Naive thymus-derived CD4-positive, alpha-beta T cell (primary cell): ENCODE measurements around the gene CCDC178. TPM values are rescaled to one million over a fixed set of nuclear protein-coding genes. Genes with fewer than 3 reads are reported as not detected.
A peak's percentile ranks its signal among the peaks of the same experiment; 100 is the strongest.

ENCODE experiments used
- ATAC-seq: fragments of 150-1000 bp; cut with Tn5 transposase; 2 replicates; pipeline ENCODE4 v1.10.0; 2021; ENCODE audit warnings: mild to moderate bottlenecking, moderate library complexity
- CTCF ChIA-PET: fragments of 350-600 bp; sonication (Branson Sonifier 250); formaldehyde crosslinking; loops from one replicate; lab custom pipeline; 2021; ENCODE audit warnings: antibody characterized with exemption; lab: Charles Lee
- POLR2A ChIA-PET: fragments of 350-600 bp; sonication (Branson Sonifier 250); formaldehyde crosslinking; loops from one replicate; lab custom pipeline; 2021; ENCODE audit warnings: antibody characterized with exemption, inconsistent platforms; lab: Charles Lee
- DNase-seq, 9 donors: peaks; one replicate each; pipeline versions ENCODE4 v3.0.0 to v3.0.0-alpha.2; 2020 to 2022; ENCODE audit warnings: mixed read lengths in 1 of 9
- H3K27ac ChIP-seq: one replicate; pipeline ENCODE4 v1.7.0; 2013; ENCODE audit warnings: mild to moderate bottlenecking, low read depth, low read length, moderate library complexity
- H3K27me3 ChIP-seq, 2 donors: one replicate each; pipeline ENCODE4 v1.7.0; 2013; ENCODE audit warnings: low read length in 2 of 2, mild to moderate bottlenecking in 2 of 2, moderate library complexity in 2 of 2; ENCODE audit not compliant: control insufficient read depth in 2 of 2, insufficient read depth in 2 of 2
- H3K36me3 ChIP-seq, 3 experiments: 1 replicate in 2 of 3; 2 replicates in 1 of 3; pipeline ENCODE4 v1.7.0; 2013; ENCODE audit warnings: low read length in 3 of 3, mild to moderate bottlenecking in 3 of 3, moderate library complexity in 1 of 3; ENCODE audit not compliant: insufficient read depth in 3 of 3, control insufficient read depth in 2 of 3
- H3K4me1 ChIP-seq, 2 donors: one replicate each; pipeline ENCODE4 v1.7.0; 2013; ENCODE audit warnings: low read length in 2 of 2, mild to moderate bottlenecking in 2 of 2, moderate library complexity in 1 of 2; ENCODE audit not compliant: control insufficient read depth in 2 of 2, insufficient read depth in 2 of 2
- H3K4me3 ChIP-seq: 2 replicates; pipeline ENCODE4 v1.7.0; 2013; ENCODE audit warnings: mild to moderate bottlenecking, low read length
- H3K9me3 ChIP-seq, 3 experiments: 1 replicate in 2 of 3; 2 replicates in 1 of 3; pipeline ENCODE4 v1.7.0; 2013; ENCODE audit warnings: low read length in 3 of 3; ENCODE audit not compliant: control insufficient read depth in 2 of 3
- H3K27ac Mint-ChIP-seq, 9 donors: one replicate each; pipeline ENCODE4 v1.8.0; 2020 to 2022; ENCODE audit warnings: mixed read lengths in 9 of 9, mild to moderate bottlenecking in 8 of 9, moderate library complexity in 5 of 9, inconsistent platforms in 2 of 9
- H3K27me3 Mint-ChIP-seq, 5 donors: one replicate each; pipeline ENCODE4 v1.8.0; 2021 to 2022; ENCODE audit warnings: mixed read lengths in 5 of 5, mild to moderate bottlenecking in 1 of 5
- H3K36me3 Mint-ChIP-seq, 5 donors: one replicate each; pipeline ENCODE4 v1.8.0; 2020 to 2022; ENCODE audit warnings: mixed read lengths in 5 of 5, mild to moderate bottlenecking in 3 of 5, inconsistent platforms in 1 of 5
- H3K4me1 Mint-ChIP-seq, 7 donors: one replicate each; pipeline ENCODE4 v1.8.0; 2020 to 2022; ENCODE audit warnings: mixed read lengths in 7 of 7, mild to moderate bottlenecking in 3 of 7, inconsistent platforms in 1 of 7
- H3K4me3 Mint-ChIP-seq, 10 donors: one replicate each; pipeline ENCODE4 v1.8.0; 2020 to 2022; ENCODE audit warnings: mild to moderate bottlenecking in 10 of 10, mixed read lengths in 10 of 10, moderate library complexity in 6 of 10, inconsistent platforms in 2 of 10
- H3K9me3 Mint-ChIP-seq, 11 donors: one replicate each; pipeline ENCODE4 v1.8.0; 2020 to 2022; ENCODE audit warnings: mixed read lengths in 11 of 11, mild to moderate bottlenecking in 4 of 11, inconsistent platforms in 1 of 11, moderate library complexity in 1 of 11
- intact Hi-C, 2 donors: fragments of 100-400 bp; cut with micrococcal nuclease; formaldehyde crosslinking; loops; one replicate each; pipeline ENCODE4 v1.15.1; 2023
- polyA plus RNA-seq, 2 donors: library from polyadenylated mRNA; unstranded; fragments of 300-500 nt; fragmentation: Illumina TruSeq; gene quantifications; one replicate each; pipeline ENCODE4 v1.2.3, GENCODE V29; 2021
- total RNA-seq, 6 experiments: library from RNA in 5 of 6; stranded (reverse) in 5 of 6; gene quantifications; 1 replicate in 5 of 6; 2 replicates in 1 of 6; pipeline ENCODE4 v1.2.3 and lab custom pipeline; 2021 to 2026

Gene CCDC178
- total and polyA plus RNA-seq, 7 experiments from 2014 or later = not detected

GRCh38 chr18:33264566-33264965, 176.0 kb downstream of the CCDC178 start:
- no peaks in the 10 kb centered on the region for H3K9me3 ChIP-seq
- DNase-seq = no peak
- Mint-ChIP-seq H3K36me3 (no peaks in the 10 kb centered on the region), H3K27me3 (no peaks in the 10 kb centered on the region), H3K4me3 (no peak overlapping the region), H3K27ac (no peak overlapping the region), H3K4me1 (no peaks in the 10 kb centered on the region), H3K9me3 (peaks cover 0 to 11% (median 0%) of the 10 kb centered on the region in 11 donors)
- POLR2A ChIA-PET = no interaction called here
- ATAC-seq = no peak
- H3K4me1 ChIP-seq = no peaks in the 10 kb centered on the region
- CTCF ChIA-PET = no interaction called here
- intact Hi-C loops = no loop called here
- H3K27ac ChIP-seq = no peak overlapping the region
- H3K4me3 ChIP-seq = no peak overlapping the region
- no peaks in the 10 kb centered on the region for H3K27me3 ChIP-seq
- no peaks in the 10 kb centered on the region for H3K36me3 ChIP-seq

- POLR2A ChIA-PET = no interaction called here
- intact Hi-C loops = loop anchor here in 1 of 2 donors (10.0 kb wide), 1 partner anchor 256 kb away; no protein-coding TSS in a partner anchor
These were observed 201.2 kb downstream of the CCDC178 start for GRCh38 chr18:33239298-33239697.

GRCh38 chr18:33232318-33232626, 208.2 kb downstream of the CCDC178 start:
- H3K36me3 ChIP-seq = no peaks in the 10 kb centered on the region
- no peaks in the 10 kb centered on the region for H3K36me3 Mint-ChIP-seq
- H3K27ac ChIP-seq = no peak overlapping the region
- H3K27ac Mint-ChIP-seq = peak overlapping the region in 3 of 9 donors; percentile 0 to 79 (median 41)
- intact Hi-C loops = loop anchor here in 1 of 2 donors (10.0 kb wide), 1 partner anchor 263 kb away; no protein-coding TSS in a partner anchor
- ATAC-seq (no peak), DNase-seq (no peak)
- peak overlapping the region in 1 of 10 donors; percentile 26 for H3K4me3 Mint-ChIP-seq
- CTCF ChIA-PET = no interaction called here
- POLR2A ChIA-PET = no interaction called here
- peaks cover 0 to 8% (median 5%) of the 10 kb centered on the region in 7 donors for H3K4me1 Mint-ChIP-seq
- H3K27me3 ChIP-seq = no peaks in the 10 kb centered on the region
- H3K4me3 ChIP-seq = no peak overlapping the region
- no peaks in the 10 kb centered on the region for H3K27me3 Mint-ChIP-seq
- H3K4me1 ChIP-seq = no peaks in the 10 kb centered on the region
- peaks cover 0 to 6% (median 0%) of the 10 kb centered on the region in 11 donors for H3K9me3 Mint-ChIP-seq
- H3K9me3 ChIP-seq = no peaks in the 10 kb centered on the region

More at GRCh38 chr18:33239298-33239697, 201.2 kb downstream of the CCDC178 start:
- Histone ChIP-seq H3K27me3 (no peaks in the 10 kb centered on the region), H3K27ac (no peak overlapping the region), H3K4me1 (no peaks in the 10 kb centered on the region), H3K4me3 (no peak overlapping the region), H3K36me3 (no peaks in the 10 kb centered on the region), H3K9me3 (no peaks in the 10 kb centered on the region)
- H3K9me3 Mint-ChIP-seq = peaks cover 0 to 23% (median 8%) of the 10 kb centered on the region in 11 donors
- no peak for DNase-seq
- H3K36me3 Mint-ChIP-seq = no peaks in the 10 kb centered on the region
- H3K4me3 Mint-ChIP-seq = no peak overlapping the region
- H3K4me1 Mint-ChIP-seq = no peaks in the 10 kb centered on the region
- no peak overlapping the region for H3K27ac Mint-ChIP-seq
- no peaks in the 10 kb centered on the region for H3K27me3 Mint-ChIP-seq
- CTCF ChIA-PET = no interaction called here
- ATAC-seq = no peak

GRCh38 chr18:33231474-33232317, 208.8 kb downstream of the CCDC178 start:
- ChIA-PET POLR2A (no interaction called here), CTCF (no interaction called here)
- Histone ChIP-seq H3K9me3 (no peaks in the 10 kb centered on the region), H3K27ac (no peak overlapping the region), H3K4me1 (no peaks in the 10 kb centered on the region), H3K27me3 (no peaks in the 10 kb centered on the region), H3K36me3 (no peaks in the 10 kb centered on the region), H3K4me3 (no peak overlapping the region)
- no peaks in the 10 kb centered on the region for H3K36me3 Mint-ChIP-seq
- intact Hi-C loops = loop anchor here in 1 of 2 donors (10.0 kb wide), 1 partner anchor 263 kb away; no protein-coding TSS in a partner anchor
- peaks cover 0 to 8% (median 5%) of the 10 kb centered on the region in 7 donors for H3K4me1 Mint-ChIP-seq
- H3K27me3 Mint-ChIP-seq = no peaks in the 10 kb centered on the region
- peak overlapping the region in 3 of 9 donors; percentile 0 to 79 (median 41) for H3K27ac Mint-ChIP-seq
- H3K9me3 Mint-ChIP-seq = peaks cover 0 to 6% (median 0%) of the 10 kb centered on the region in 11 donors
- peak overlapping the region in 1 of 10 donors; percentile 26 for H3K4me3 Mint-ChIP-seq
- DNase-seq (peak in 7 of 9 donors; percentile 18 to 50 (median 34)), ATAC-seq (peak; percentile 66)

GRCh38 chr18:33212363-33212762, 228.2 kb downstream of the CCDC178 start:
- ATAC-seq = no peak
- Histone ChIP-seq H3K4me1 (no peaks in the 10 kb centered on the region), H3K27ac (no peak overlapping the region), H3K27me3 (no peaks in the 10 kb centered on the region), H3K4me3 (no peak overlapping the region), H3K36me3 (no peaks in the 10 kb centered on the region), H3K9me3 (no peaks in the 10 kb centered on the region)
- no peak for DNase-seq
- H3K9me3 Mint-ChIP-seq = peaks cover 0 to 7% (median 0%) of the 10 kb centered on the region in 11 donors
- intact Hi-C loops = no loop called here
- H3K4me3 Mint-ChIP-seq = no peak overlapping the region
- H3K27me3 Mint-ChIP-seq = no peaks in the 10 kb centered on the region
- no peak overlapping the region for H3K27ac Mint-ChIP-seq
- H3K36me3 Mint-ChIP-seq = no peaks in the 10 kb centered on the region
- H3K4me1 Mint-ChIP-seq = no peaks in the 10 kb centered on the region
- CTCF ChIA-PET = no interaction called here
- POLR2A ChIA-PET = no interaction called here

- no peaks in the 10 kb centered on the region for H3K9me3 ChIP-seq
- no peak overlapping the region for H3K27ac ChIP-seq
- ChIA-PET CTCF (interaction anchor here (0.7 kb wide), 1 partner anchor 196 kb away, joined by 4 read pairs; no protein-coding TSS in a partner anchor), POLR2A (no interaction called here)
- H3K27ac Mint-ChIP-seq = no peak overlapping the region
- intact Hi-C loops = no loop called here
- DNase-seq = no peak
- no peaks in the 10 kb centered on the region for H3K36me3 ChIP-seq
- H3K4me3 ChIP-seq = no peak overlapping the region
- no peak overlapping the region for H3K4me3 Mint-ChIP-seq
- H3K27me3 ChIP-seq = no peaks in the 10 kb centered on the region
- no peaks in the 10 kb centered on the region for H3K4me1 Mint-ChIP-seq
- H3K4me1 ChIP-seq = no peaks in the 10 kb centered on the region
- H3K27me3 Mint-ChIP-seq = no peaks in the 10 kb centered on the region
- no peaks in the 10 kb centered on the region for H3K36me3 Mint-ChIP-seq
- ATAC-seq = no peak
- H3K9me3 Mint-ChIP-seq = peaks cover 0 to 7% (median 0%) of the 10 kb centered on the region in 11 donors
These were observed 229.8 kb downstream of the CCDC178 start for GRCh38 chr18:33210575-33211189.
